Glutamatergic neuron (in vitro differentiated cells): ENCODE data around the gene TUBB1. TPM values are rescaled to one million over a fixed set of nuclear protein-coding genes. Genes with fewer than 3 reads are reported as not detected.

Source experiments
- DNase-seq: peaks from one replicate; pipeline ENCODE4 v3.0.0; 2022
- H3K27ac Mint-ChIP-seq: one replicate; pipeline ENCODE4 v1.8.0; 2020; ENCODE audit warnings: mild to moderate bottlenecking, mixed read lengths, inconsistent platforms; ENCODE audit not compliant: unreplicated experiment
- H3K27me3 Mint-ChIP-seq: one replicate; pipeline ENCODE4 v1.8.0; 2020; ENCODE audit warnings: mild to moderate bottlenecking, moderate library complexity, mixed read lengths, inconsistent platforms; ENCODE audit not compliant: unreplicated experiment
- H3K36me3 Mint-ChIP-seq: one replicate; pipeline ENCODE4 v1.8.0; 2020; ENCODE audit warnings: mild to moderate bottlenecking, mixed read lengths, inconsistent platforms; ENCODE audit not compliant: unreplicated experiment
- H3K4me1 Mint-ChIP-seq: one replicate; pipeline ENCODE4 v1.8.0; 2020; ENCODE audit warnings: mild to moderate bottlenecking, low read depth, mixed read lengths, inconsistent platforms; ENCODE audit not compliant: unreplicated experiment
- H3K4me3 Mint-ChIP-seq: one replicate; pipeline ENCODE4 v1.8.0; 2020; ENCODE audit warnings: mild to moderate bottlenecking, mixed read lengths, inconsistent platforms; ENCODE audit not compliant: unreplicated experiment
- H3K9me3 Mint-ChIP-seq: one replicate; pipeline ENCODE4 v1.8.0; 2020; ENCODE audit warnings: mild to moderate bottlenecking, moderate library complexity, mixed read lengths, inconsistent platforms; ENCODE audit not compliant: unreplicated experiment
- CTCF ChIP-seq: fragments of 200-600 bp; sonication (generic); IDR thresholded peaks from one replicate; pipeline ENCODE4 v1.5.0; 2021; ENCODE audit not compliant: partially characterized antibody, unreplicated experiment
- total RNA-seq: library from RNA; stranded (reverse); fragmentation: NEBNext Ultra II Directional; extraction: Animal tissue kit (Norgen Biotek cat#: 25700); gene quantifications from one replicate; pipeline ENCODE4 v1.2.1, GENCODE V29; 2021; ENCODE audit not compliant: unreplicated experiment

TUBB1 gene
- total RNA-seq, 1 donor from 2014 or later: not detected

- TF ChIP-seq CTCF: no peak
- H3K27ac Mint-ChIP-seq: no peak overlapping the region
- peaks cover 4% of the 10 kb centered on the region for H3K4me1 Mint-ChIP-seq
- peaks cover 6% of the 10 kb centered on the region for H3K27me3 Mint-ChIP-seq
- DNase-seq: no peak
- peaks cover 1% of the 10 kb centered on the region for H3K9me3 Mint-ChIP-seq
- no peaks in the 10 kb centered on the region for H3K36me3 Mint-ChIP-seq
- H3K4me3 Mint-ChIP-seq: peak overlapping the region; percentile 5
These were observed 22.0 kb upstream of the TUBB1 start for GRCh38 chr20:58997141-58997770.

GRCh38 chr20:58998656-58999055 lies 20.6 kb upstream of the TUBB1 start:
- Mint-ChIP-seq H3K9me3 (peaks cover 5% of the 10 kb centered on the region), H3K4me1 (peaks cover 4% of the 10 kb centered on the region), H3K4me3 (no peak overlapping the region), H3K27me3 (peaks cover 12% of the 10 kb centered on the region), H3K36me3 (no peaks in the 10 kb centered on the region), H3K27ac (no peak overlapping the region)
- no peak for DNase-seq
- no peak for TF ChIP-seq CTCF

- no peak overlapping the region for H3K27ac Mint-ChIP-seq
- no peak for DNase-seq
- H3K4me1 Mint-ChIP-seq: peaks cover 4% of the 10 kb centered on the region
- peaks cover 15% of the 10 kb centered on the region for H3K27me3 Mint-ChIP-seq
- H3K36me3 Mint-ChIP-seq: no peaks in the 10 kb centered on the region
- no peak for TF ChIP-seq CTCF
- peaks cover 5% of the 10 kb centered on the region for H3K9me3 Mint-ChIP-seq
- H3K4me3 Mint-ChIP-seq: no peak overlapping the region
These were observed 18.9 kb upstream of the TUBB1 start for GRCh38 chr20:59000326-59000725.

- no peak for TF ChIP-seq CTCF
- Mint-ChIP-seq H3K36me3 (no peaks in the 10 kb centered on the region), H3K4me3 (no peak overlapping the region), H3K27ac (no peak overlapping the region), H3K4me1 (no peaks in the 10 kb centered on the region), H3K9me3 (peaks cover 5% of the 10 kb centered on the region), H3K27me3 (peaks cover 15% of the 10 kb centered on the region)
- DNase-seq: no peak
These were observed 18.2 kb upstream of the TUBB1 start for GRCh38 chr20:59001068-59001448.

- H3K36me3 Mint-ChIP-seq: no peaks in the 10 kb centered on the region
- H3K27ac Mint-ChIP-seq: no peak overlapping the region
- peaks cover 15% of the 10 kb centered on the region for H3K27me3 Mint-ChIP-seq
- H3K9me3 Mint-ChIP-seq: peaks cover 5% of the 10 kb centered on the region
- no peaks in the 10 kb centered on the region for H3K4me1 Mint-ChIP-seq
- H3K4me3 Mint-ChIP-seq: no peak overlapping the region
- TF ChIP-seq CTCF: no peak
- no peak for DNase-seq
These were observed 17.6 kb upstream of the TUBB1 start for GRCh38 chr20:59001449-59002171.
